Mucosa of stomach (tissue), 1 donor: ENCODE measurements around the gene COPA.
A peak's percentile ranks its signal among the peaks of the same experiment; 100 is the strongest.

Experiments used
- H3K27me3 ChIP-seq: one replicate; pipeline ENCODE4 v1.7.0; 2013; ENCODE audit warnings: mild to moderate bottlenecking, low read length; ENCODE audit not compliant: control insufficient read depth, insufficient read depth
- H3K36me3 ChIP-seq: one replicate; pipeline ENCODE4 v1.7.0; 2013; ENCODE audit warnings: low read length; ENCODE audit not compliant: control insufficient read depth, insufficient read depth
- H3K4me1 ChIP-seq: one replicate; pipeline ENCODE4 v1.7.0; 2013; ENCODE audit warnings: mild to moderate bottlenecking, low read length; ENCODE audit not compliant: control insufficient read depth, insufficient read depth
- H3K4me3 ChIP-seq: one replicate; pipeline ENCODE4 v1.7.0; 2013; ENCODE audit warnings: low read length
- H3K9ac ChIP-seq: one replicate; pipeline ENCODE4 v1.7.0; 2013; ENCODE audit warnings: mild to moderate bottlenecking, low read length, moderate library complexity
- H3K9me3 ChIP-seq: one replicate; pipeline ENCODE4 v1.7.0; 2013; ENCODE audit warnings: mild to moderate bottlenecking, low read length, moderate library complexity; ENCODE audit not compliant: control insufficient read depth
- donor health status: Pancreatic carcinoma.

COPA gene

GRCh38 chr1:160359559-160360226 is 16.6 kb upstream of the COPA start:
- Histone ChIP-seq H3K9me3 (no peaks in the 10 kb centered on the region), H3K4me3 (no peak overlapping the region), H3K27me3 (no peaks in the 10 kb centered on the region), H3K9ac (no peak overlapping the region), H3K36me3 (peaks cover 13% of the 10 kb centered on the region), H3K4me1 (no peaks in the 10 kb centered on the region)

- H3K9ac ChIP-seq: no peak overlapping the region
- H3K9me3 ChIP-seq: no peaks in the 10 kb centered on the region
- H3K4me3 ChIP-seq: no peak overlapping the region
- peaks cover 20% of the 10 kb centered on the region for H3K36me3 ChIP-seq
- no peaks in the 10 kb centered on the region for H3K4me1 ChIP-seq
- no peaks in the 10 kb centered on the region for H3K27me3 ChIP-seq
Measured at GRCh38 chr1:160358073-160358472, 15.0 kb upstream of the COPA start.

- H3K36me3 ChIP-seq: peaks cover 20% of the 10 kb centered on the region
- no peaks in the 10 kb centered on the region for H3K9me3 ChIP-seq
Measured at GRCh38 chr1:160357286-160358002, 14.4 kb upstream of the COPA start.

GRCh38 chr1:160354388-160354985 is 11.4 kb upstream of the COPA start:
- H3K36me3 ChIP-seq: peaks cover 31% of the 10 kb centered on the region

More at GRCh38 chr1:160357286-160358002, 14.4 kb upstream of the COPA start:
- H3K4me1 ChIP-seq: no peaks in the 10 kb centered on the region
- H3K9ac ChIP-seq: no peak overlapping the region
- no peak overlapping the region for H3K4me3 ChIP-seq
- no peaks in the 10 kb centered on the region for H3K27me3 ChIP-seq

GRCh38 chr1:160353223-160353622 is 10.2 kb upstream of the COPA start:
- Histone ChIP-seq H3K4me3 (no peak overlapping the region), H3K9ac (no peak overlapping the region), H3K9me3 (no peaks in the 10 kb centered on the region)

More at GRCh38 chr1:160354388-160354985, 11.4 kb upstream of the COPA start:
- Histone ChIP-seq H3K9me3 (no peaks in the 10 kb centered on the region), H3K4me3 (no peak overlapping the region), H3K9ac (no peak overlapping the region), H3K27me3 (no peaks in the 10 kb centered on the region), H3K4me1 (no peaks in the 10 kb centered on the region)

GRCh38 chr1:160352555-160352954 is 9.5 kb upstream of the COPA start:
- Histone ChIP-seq H3K36me3 (peaks cover 41% of the 10 kb centered on the region), H3K4me1 (no peaks in the 10 kb centered on the region), H3K9ac (no peak overlapping the region)

More at GRCh38 chr1:160353223-160353622, 10.2 kb upstream of the COPA start:
- H3K36me3 ChIP-seq: peaks cover 41% of the 10 kb centered on the region
- no peaks in the 10 kb centered on the region for H3K27me3 ChIP-seq
- no peaks in the 10 kb centered on the region for H3K4me1 ChIP-seq

GRCh38 chr1:160351629-160352028 is 8.6 kb upstream of the COPA start:
- peaks cover 41% of the 10 kb centered on the region for H3K36me3 ChIP-seq

More at GRCh38 chr1:160352555-160352954, 9.5 kb upstream of the COPA start:
- H3K4me3 ChIP-seq: no peak overlapping the region
- H3K9me3 ChIP-seq: no peaks in the 10 kb centered on the region
- no peaks in the 10 kb centered on the region for H3K27me3 ChIP-seq

GRCh38 chr1:160346958-160347357 is 3.9 kb upstream of the COPA start:
- H3K9me3 ChIP-seq: no peaks in the 10 kb centered on the region
- peaks cover 20% of the 10 kb centered on the region for H3K36me3 ChIP-seq
- peaks cover 5% of the 10 kb centered on the region for H3K4me1 ChIP-seq
- H3K9ac ChIP-seq: no peak overlapping the region
- H3K4me3 ChIP-seq: no peak overlapping the region
- no peaks in the 10 kb centered on the region for H3K27me3 ChIP-seq

More at GRCh38 chr1:160351629-160352028, 8.6 kb upstream of the COPA start:
- Histone ChIP-seq H3K27me3 (no peaks in the 10 kb centered on the region), H3K9me3 (no peaks in the 10 kb centered on the region), H3K4me3 (no peak overlapping the region), H3K4me1 (no peaks in the 10 kb centered on the region), H3K9ac (no peak overlapping the region)

GRCh38 chr1:160346463-160346862 is 3.4 kb upstream of the COPA start:
- H3K27me3 ChIP-seq: no peaks in the 10 kb centered on the region
- H3K4me1 ChIP-seq: peaks cover 5% of the 10 kb centered on the region
- H3K36me3 ChIP-seq: peaks cover 16% of the 10 kb centered on the region
- no peak overlapping the region for H3K9ac ChIP-seq
- no peak overlapping the region for H3K4me3 ChIP-seq
- no peaks in the 10 kb centered on the region for H3K9me3 ChIP-seq

GRCh38 chr1:160344936-160345335 is 1.9 kb upstream of the COPA start:
- H3K27me3 ChIP-seq: no peaks in the 10 kb centered on the region
- no peaks in the 10 kb centered on the region for H3K9me3 ChIP-seq
- no peak overlapping the region for H3K4me3 ChIP-seq
- peaks cover 11% of the 10 kb centered on the region for H3K4me1 ChIP-seq
- peaks cover 11% of the 10 kb centered on the region for H3K36me3 ChIP-seq
- no peak overlapping the region for H3K9ac ChIP-seq

- H3K4me1 ChIP-seq: peaks cover 11% of the 10 kb centered on the region
Measured at GRCh38 chr1:160344241-160344640, 1.2 kb upstream of the COPA start.

GRCh38 chr1:160342526-160342925 is 524 bp downstream of the COPA start:
- Histone ChIP-seq H3K36me3 (no peaks in the 10 kb centered on the region), H3K9me3 (no peaks in the 10 kb centered on the region), H3K4me1 (peaks cover 11% of the 10 kb centered on the region), H3K4me3 (peak overlapping the region; percentile 56), H3K9ac (peak overlapping the region; percentile 96), H3K27me3 (no peaks in the 10 kb centered on the region)

More at GRCh38 chr1:160344241-160344640, 1.2 kb upstream of the COPA start:
- peak overlapping the region; percentile 56 for H3K4me3 ChIP-seq
- no peaks in the 10 kb centered on the region for H3K27me3 ChIP-seq
- no peaks in the 10 kb centered on the region for H3K9me3 ChIP-seq
- H3K9ac ChIP-seq: peak overlapping the region; percentile 96
- H3K36me3 ChIP-seq: peaks cover 7% of the 10 kb centered on the region
